Astrocyte (in vitro differentiated cells and primary cell): ENCODE results near the gene SMTNL2.

Source experiments
- CTCF ChIP-seq: IDR thresholded peaks from 2 replicates; pipeline ENCODE4 v1.5.1; 2011; ENCODE audit warnings: low read depth, mild to moderate bottlenecking, inconsistent platforms, low read length, moderate library complexity; ENCODE audit not compliant: insufficient read depth
- EZH2 ChIP-seq: IDR thresholded peaks from 2 replicates; pipeline ENCODE4 v1.6.1; 2012; ENCODE audit warnings: mild to moderate bottlenecking, low read length, inconsistent platforms; ENCODE audit not compliant: insufficient read depth

DNA sequence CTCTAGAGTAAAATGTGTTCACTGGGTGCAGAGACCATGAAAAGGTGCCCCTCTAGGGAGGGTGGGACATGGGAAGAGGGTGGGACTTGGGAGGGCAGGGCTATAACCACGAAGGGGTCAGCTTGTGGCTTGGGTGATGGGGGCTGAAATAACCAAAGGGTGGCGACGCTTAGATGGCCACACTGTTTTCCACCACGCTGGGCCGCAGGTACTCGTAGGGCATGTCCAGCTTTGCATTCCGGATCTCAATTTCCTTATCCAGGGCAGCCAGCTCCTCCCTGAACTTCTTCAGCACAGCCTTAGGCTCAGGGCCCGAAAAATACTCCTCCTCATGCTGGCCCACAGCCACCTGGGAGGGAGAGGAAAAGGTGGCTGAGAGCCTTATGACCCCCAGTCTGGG, 47.1 kb downstream of the SMTNL2 start:
- TF ChIP-seq CTCF (no peak), EZH2 (no peak)
